Hepatocyte (in vitro differentiated cells): ENCODE data around the gene KIAA1217. TPM values are rescaled to one million over a fixed set of nuclear protein-coding genes. Genes with fewer than 3 reads are reported as not detected.
A peak's percentile ranks its signal among the peaks of the same experiment; 100 is the strongest.

Source experiments
- DNase-seq: peaks from one replicate; pipeline ENCODE4 v3.0.0-alpha.2; 2016; ENCODE audit warnings: low spot score
- H2AFZ ChIP-seq: fragments of 200-600 bp; sonication (generic); 2 replicates; pipeline ENCODE4 v1.6.0; 2016; ENCODE audit warnings: antibody characterized with exemption, mild to moderate bottlenecking
- H3K27ac ChIP-seq: fragments of 200-600 bp; sonication (generic); 2 replicates; pipeline ENCODE4 v1.5.1; 2016; ENCODE audit warnings: mild to moderate bottlenecking
- H3K27me3 ChIP-seq: fragments of 200-600 bp; sonication (generic); 2 replicates; pipeline ENCODE4 v1.6.1; 2016
- H3K36me3 ChIP-seq: fragments of 200-600 bp; sonication (generic); replicated peaks from 2 replicates; pipeline ENCODE4 v1.5.1; 2016; ENCODE audit warnings: low read depth; ENCODE audit not compliant: insufficient read depth
- H3K4me1 ChIP-seq: fragments of 200-600 bp; sonication (generic); 2 replicates; pipeline ENCODE4 v1.5.1; 2016; ENCODE audit warnings: mild to moderate bottlenecking, moderate library complexity; ENCODE audit not compliant: insufficient read depth
- H3K4me2 ChIP-seq: fragments of 200-600 bp; sonication (generic); 2 replicates; pipeline ENCODE4 v1.6.0; 2016
- H3K4me3 ChIP-seq: fragments of 200-600 bp; sonication (generic); 2 replicates; pipeline ENCODE4 v1.5.1; 2016; ENCODE audit warnings: mild to moderate bottlenecking
- H3K79me2 ChIP-seq: fragments of 200-600 bp; sonication (generic); 2 replicates; pipeline ENCODE4 v1.6.0; 2017; ENCODE audit warnings: mild to moderate bottlenecking
- H3K9me2 ChIP-seq: fragments of 200-600 bp; sonication (generic); replicated peaks from 2 replicates; pipeline ENCODE4 v1.6.0; 2017; ENCODE audit warnings: mild to moderate bottlenecking; ENCODE audit not compliant: insufficient read depth
- H3K9me3 ChIP-seq: fragments of 200-600 bp; sonication (generic); 2 replicates; pipeline ENCODE4 v1.5.1; 2016; ENCODE audit warnings: low read depth, mild to moderate bottlenecking
- H4K20me1 ChIP-seq: fragments of 200-600 bp; sonication (generic); 2 replicates; pipeline ENCODE4 v1.6.0; 2016; ENCODE audit warnings: mild to moderate bottlenecking; ENCODE audit not compliant: insufficient read depth, poor library complexity, severe bottlenecking
- CTCF ChIP-seq: fragments of 200-600 bp; sonication (generic); IDR thresholded peaks from 2 replicates; pipeline ENCODE4 v1.5.1; 2016; ENCODE audit warnings: antibody characterized with exemption, mild to moderate bottlenecking; ENCODE audit not compliant: poor library complexity
- EZH2 ChIP-seq: fragments of 200-600 bp; sonication (generic); IDR thresholded peaks from 2 replicates; pipeline ENCODE4 v1.6.1; 2016; ENCODE audit warnings: antibody characterized with exemption, mild to moderate bottlenecking, borderline replicate concordance
- EZH2phosphoT487 ChIP-seq: fragments of 200-600 bp; sonication (generic); IDR thresholded peaks from one replicate; pipeline ENCODE4 v1.6.1; 2018; ENCODE audit warnings: antibody characterized with exemption, mild to moderate bottlenecking, low read depth, moderate library complexity; ENCODE audit not compliant: unreplicated experiment, severe bottlenecking
- WGBS: methylation state at CpG from one replicate; pipeline ENCODE4 v1.1.6; 2016; ENCODE audit warnings: low lambda C conversion rate; ENCODE audit errors: missing lambda C conversion rate; 5-methylcytosine and 5-hydroxymethylcytosine counted together
- polyA plus RNA-seq: library from polyadenylated mRNA; unstranded; fragments of >200 nt; fragmentation: Nextera tagmentation; extraction: Ambion mirVana; gene quantifications from 2 replicates; pipeline ENCODE4 v1.2.1, GENCODE V29; 2016
- total RNA-seq: library from RNA; depleted of rRNA; stranded (reverse); fragments of >200 nt; gene quantifications from 2 replicates; pipeline ENCODE4 v1.2.3, GENCODE V29; 2014

KIAA1217 gene
- total and polyA plus RNA-seq, 2 experiments from 2014 or later: 31.6 to 33.2 TPM

GRCh38 chr10:24417053-24417452, 208.1 kb downstream of the KIAA1217 start:
- WGBS: 70% methylated on average over 7 of the region's 7 CpGs
- peaks cover 6% of the 10 kb centered on the region for H3K79me2 ChIP-seq
- H3K27me3 ChIP-seq: no peaks in the 10 kb centered on the region
- no peaks in the 10 kb centered on the region for H4K20me1 ChIP-seq
- no peaks in the 10 kb centered on the region for H3K36me3 ChIP-seq
- H3K4me1 ChIP-seq: peaks cover 27% of the 10 kb centered on the region
- H3K4me3 ChIP-seq: no peak overlapping the region
- H3K4me2 ChIP-seq: no peak overlapping the region
- H3K27ac ChIP-seq: peak overlapping the region; percentile 90
- DNase-seq: no peak
- no peak for TF ChIP-seq EZH2
- no peaks in the 10 kb centered on the region for H3K9me3 ChIP-seq
- H3K9me2 ChIP-seq: no peaks in the 10 kb centered on the region
- no peak overlapping the region for H2AFZ ChIP-seq

- 67% methylated on average over 4 of the region's 4 CpGs for WGBS
- Histone ChIP-seq H3K4me2 (no peak overlapping the region), H3K4me3 (no peak overlapping the region)
Observed at GRCh38 chr10:24418532-24418931, 209.6 kb downstream of the KIAA1217 start.

GRCh38 chr10:24419066-24419465, 210.1 kb downstream of the KIAA1217 start:
- Histone ChIP-seq H3K79me2 (peaks cover 8% of the 10 kb centered on the region), H3K9me2 (no peaks in the 10 kb centered on the region), H2AFZ (no peak overlapping the region), H3K4me2 (no peak overlapping the region), H3K27me3 (no peaks in the 10 kb centered on the region), H3K9me3 (no peaks in the 10 kb centered on the region), H3K4me1 (peaks cover 18% of the 10 kb centered on the region), H3K27ac (peak overlapping the region; percentile 24), H3K36me3 (no peaks in the 10 kb centered on the region), H3K4me3 (no peak overlapping the region), H4K20me1 (no peaks in the 10 kb centered on the region)
- 73% methylated on average over 3 of the region's 3 CpGs for WGBS
- DNase-seq: no peak
- no peak for TF ChIP-seq EZH2
- no peak for TF ChIP-seq EZH2phosphoT487
- TF ChIP-seq CTCF: no peak

More at GRCh38 chr10:24418532-24418931, 209.6 kb downstream of the KIAA1217 start:
- Histone ChIP-seq H3K36me3 (no peaks in the 10 kb centered on the region), H3K9me3 (no peaks in the 10 kb centered on the region), H3K79me2 (peaks cover 7% of the 10 kb centered on the region), H3K4me1 (peaks cover 23% of the 10 kb centered on the region), H3K27me3 (no peaks in the 10 kb centered on the region), H3K27ac (peak overlapping the region; percentile 24), H3K9me2 (no peaks in the 10 kb centered on the region), H4K20me1 (no peaks in the 10 kb centered on the region), H2AFZ (no peak overlapping the region)
- DNase-seq: no peak
- TF ChIP-seq EZH2phosphoT487 (no peak), CTCF (no peak), EZH2 (no peak)

- Histone ChIP-seq H4K20me1 (no peaks in the 10 kb centered on the region), H3K9me3 (no peaks in the 10 kb centered on the region), H3K36me3 (no peaks in the 10 kb centered on the region), H3K79me2 (peaks cover 11% of the 10 kb centered on the region), H3K27me3 (no peaks in the 10 kb centered on the region), H3K4me3 (no peak overlapping the region), H3K4me2 (no peak overlapping the region), H3K27ac (no peak overlapping the region), H2AFZ (no peak overlapping the region), H3K4me1 (no peaks in the 10 kb centered on the region), H3K9me2 (no peaks in the 10 kb centered on the region)
- no peak for DNase-seq
- TF ChIP-seq EZH2: no peak
- no peak for TF ChIP-seq EZH2phosphoT487
- no peak for TF ChIP-seq CTCF
- 94% methylated on average over 1 of the region's 1 CpG for WGBS
Observed at GRCh38 chr10:24425151-24425550, 216.2 kb downstream of the KIAA1217 start.
